GM20000 (cell line): ENCODE data around the gene TMEM108.

Experiments
- DNase-seq: peaks from one replicate; pipeline ENCODE4 v3.0.0; 2012; ENCODE audit warnings: low spot score
- TF ChIP-seq, protein P1 (sequence below): IDR thresholded peaks from 2 replicates; pipeline ENCODE4 v1.5.1; 2012; ENCODE audit warnings: mild to moderate bottlenecking, control low read depth; ENCODE audit errors: extremely low read depth, missing control alignments

The TMEM108 gene

DNA sequence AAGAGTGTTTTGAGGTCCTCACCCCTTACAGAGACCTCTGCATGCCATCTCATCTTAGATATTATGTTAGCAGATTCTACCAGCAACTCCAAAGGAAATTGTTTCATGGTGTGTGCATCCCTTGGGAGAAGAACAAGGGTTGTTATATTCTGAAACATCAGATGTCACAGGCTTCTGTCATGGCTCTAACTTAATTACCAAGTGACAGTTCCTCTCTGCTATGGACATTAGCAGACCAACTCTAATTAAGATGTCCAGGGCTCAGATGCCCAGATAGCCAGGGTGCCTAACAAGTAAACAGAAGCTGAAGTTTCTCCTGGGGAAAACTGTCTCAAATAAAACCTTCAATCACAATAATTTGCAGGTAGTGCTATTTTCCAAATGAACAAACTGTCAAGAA lies 208.6 kb downstream of the TMEM108 start:
- TF ChIP-seq, protein P1, sequence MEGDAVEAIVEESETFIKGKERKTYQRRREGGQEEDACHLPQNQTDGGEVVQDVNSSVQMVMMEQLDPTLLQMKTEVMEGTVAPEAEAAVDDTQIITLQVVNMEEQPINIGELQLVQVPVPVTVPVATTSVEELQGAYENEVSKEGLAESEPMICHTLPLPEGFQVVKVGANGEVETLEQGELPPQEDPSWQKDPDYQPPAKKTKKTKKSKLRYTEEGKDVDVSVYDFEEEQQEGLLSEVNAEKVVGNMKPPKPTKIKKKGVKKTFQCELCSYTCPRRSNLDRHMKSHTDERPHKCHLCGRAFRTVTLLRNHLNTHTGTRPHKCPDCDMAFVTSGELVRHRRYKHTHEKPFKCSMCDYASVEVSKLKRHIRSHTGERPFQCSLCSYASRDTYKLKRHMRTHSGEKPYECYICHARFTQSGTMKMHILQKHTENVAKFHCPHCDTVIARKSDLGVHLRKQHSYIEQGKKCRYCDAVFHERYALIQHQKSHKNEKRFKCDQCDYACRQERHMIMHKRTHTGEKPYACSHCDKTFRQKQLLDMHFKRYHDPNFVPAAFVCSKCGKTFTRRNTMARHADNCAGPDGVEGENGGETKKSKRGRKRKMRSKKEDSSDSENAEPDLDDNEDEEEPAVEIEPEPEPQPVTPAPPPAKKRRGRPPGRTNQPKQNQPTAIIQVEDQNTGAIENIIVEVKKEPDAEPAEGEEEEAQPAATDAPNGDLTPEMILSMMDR = no peak

DNA sequence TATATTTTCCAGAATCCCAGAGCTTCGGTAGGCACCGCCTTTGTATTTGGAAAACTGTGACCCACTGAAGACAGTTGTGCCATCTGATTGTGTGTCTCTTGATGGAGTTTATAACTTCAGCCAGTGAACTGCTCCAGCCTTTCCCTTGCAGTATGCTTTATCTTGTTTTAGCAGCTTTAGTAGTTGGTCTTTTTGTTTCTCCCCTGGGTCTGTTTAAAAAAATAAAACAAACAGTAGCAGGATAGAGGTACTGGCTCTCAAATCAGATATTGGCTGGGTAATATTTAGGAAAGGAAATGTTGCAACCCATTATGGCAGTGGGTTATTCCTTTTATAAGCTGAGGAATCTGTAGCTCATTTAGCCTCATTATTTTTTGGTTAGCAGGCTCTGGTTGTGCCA lies 210.2 kb downstream of the TMEM108 start:
- TF ChIP-seq, protein P1 = no peak
- no peak for DNase-seq

More for the DNA sequence above, 208.6 kb downstream of the TMEM108 start:
- DNase-seq = no peak

- DNase-seq = no peak
- TF ChIP-seq, protein P1 = no peak
These were observed 211.3 kb downstream of the TMEM108 start for GRCh38 chr3:133249490-133249889.

GRCh38 chr3:133254151-133254550 lies 216.0 kb downstream of the TMEM108 start:
- DNase-seq = no peak
- TF ChIP-seq, protein P1 = no peak

- TF ChIP-seq, protein P1 = no peak
- no peak for DNase-seq
These were observed 216.5 kb downstream of the TMEM108 start for GRCh38 chr3:133254716-133255115.

- TF ChIP-seq, protein P1 = no peak
These were observed 218.7 kb downstream of the TMEM108 start for GRCh38 chr3:133256787-133257483.

DNA sequence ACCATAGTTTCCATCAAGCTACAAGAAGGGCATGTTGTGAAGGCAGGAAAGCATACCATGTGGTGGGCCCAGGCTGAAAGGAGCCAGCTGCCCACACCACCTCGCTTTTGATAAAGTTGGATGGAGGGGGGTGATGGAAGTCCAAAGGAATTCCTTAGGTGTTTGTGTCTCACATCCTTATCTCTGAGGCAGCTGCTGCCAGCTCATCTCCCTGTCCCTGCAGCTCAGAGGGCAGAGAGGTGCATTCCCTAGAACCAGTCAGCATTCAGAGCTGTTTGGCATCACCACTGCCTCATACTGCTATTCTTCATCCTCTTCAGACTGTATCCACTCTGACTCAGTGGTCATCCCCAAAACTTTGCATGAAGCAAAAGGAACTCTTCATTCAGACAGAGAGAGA lies 220.2 kb downstream of the TMEM108 start:
- TF ChIP-seq, protein P1 = no peak

More at GRCh38 chr3:133256787-133257483, 218.7 kb downstream of the TMEM108 start:
- peak; percentile 10 for DNase-seq

More for the DNA sequence above, 220.2 kb downstream of the TMEM108 start:
- DNase-seq = no peak
